Neuronal stem cell (in vitro differentiated cells): ENCODE data around the gene CD248.

Experiments used
- DNase-seq: peaks from one replicate; pipeline ENCODE4 v3.0.0-alpha.2; 2013; ENCODE audit warnings: low spot score
- H2AFZ ChIP-seq: one replicate; pipeline ENCODE4 v1.6.1; 2013; ENCODE audit warnings: mild to moderate bottlenecking, low read length, inconsistent platforms
- H2AK5ac ChIP-seq: 2 replicates; pipeline ENCODE4 v1.6.1; 2013; ENCODE audit warnings: low read depth, mild to moderate bottlenecking, inconsistent platforms, low read length, moderate library complexity, mixed read lengths
- H2BK120ac ChIP-seq: 2 replicates; pipeline ENCODE4 v1.6.1; 2013; ENCODE audit warnings: low read depth, mild to moderate bottlenecking, inconsistent platforms, low read length, moderate library complexity, mixed read lengths
- H2BK12ac ChIP-seq: one replicate; pipeline ENCODE4 v1.6.1; 2013; ENCODE audit warnings: low read length, inconsistent platforms
- H2BK15ac ChIP-seq: 2 replicates; pipeline ENCODE4 v1.6.1; 2013; ENCODE audit warnings: mild to moderate bottlenecking, low read length, inconsistent platforms, mixed read lengths
- H2BK5ac ChIP-seq: one replicate; pipeline ENCODE4 v1.6.1; 2013; ENCODE audit warnings: inconsistent platforms, mild to moderate bottlenecking, low read length, moderate library complexity
- H3K14ac ChIP-seq: one replicate; pipeline ENCODE4 v1.6.1; 2013; ENCODE audit warnings: low read length, inconsistent platforms
- H3K18ac ChIP-seq: 2 replicates; pipeline ENCODE4 v1.6.1; 2013; ENCODE audit warnings: low read length, inconsistent platforms
- H3K23ac ChIP-seq: 2 replicates; pipeline ENCODE4 v1.6.1; 2013; ENCODE audit warnings: low read depth, mild to moderate bottlenecking, mixed read lengths, low read length, inconsistent platforms; ENCODE audit not compliant: poor library complexity
- H3K27ac ChIP-seq: replicated peaks from 3 replicates; pipeline ENCODE4 v1.5.1; 2013; ENCODE audit warnings: low read length, inconsistent platforms
- H3K27me3 ChIP-seq, 3 experiments: 2 replicates each; pipeline ENCODE4 v1.6.1; 2013; ENCODE audit warnings: low read length in 3 of 3, mild to moderate bottlenecking in 2 of 3, inconsistent platforms in 1 of 3, low read depth in 1 of 3, mixed read lengths in 1 of 3, moderate library complexity in 1 of 3; ENCODE audit not compliant: control insufficient read depth in 3 of 3, insufficient read depth in 3 of 3
- H3K36me3 ChIP-seq, 2 donors: replicated peaks in 1 of 2; 2 replicates each; pipeline ENCODE4 v1.6.1; 2013; ENCODE audit warnings: low read length in 2 of 2; ENCODE audit not compliant: control insufficient read depth in 2 of 2, insufficient read depth in 2 of 2
- H3K4ac ChIP-seq: 2 replicates; pipeline ENCODE4 v1.6.1; 2013; ENCODE audit warnings: inconsistent platforms, mild to moderate bottlenecking, low read length, moderate library complexity
- H3K4me1 ChIP-seq, 2 donors: 1 replicate in 1 of 2; 2 replicates in 1 of 2; pipeline ENCODE4 v1.6.1; 2013; ENCODE audit warnings: low read length in 2 of 2, low read depth in 1 of 2; ENCODE audit not compliant: control insufficient read depth in 2 of 2, insufficient read depth in 1 of 2
- H3K4me2 ChIP-seq: one replicate; pipeline ENCODE4 v1.6.1; 2013; ENCODE audit warnings: mild to moderate bottlenecking, low read length, inconsistent platforms; ENCODE audit not compliant: insufficient read depth, poor library complexity, severe bottlenecking
- H3K4me3 ChIP-seq, 2 donors: 2 replicates each; pipeline ENCODE4 v1.5.1; 2013; ENCODE audit warnings: low read length in 2 of 2, mild to moderate bottlenecking in 2 of 2, inconsistent platforms in 1 of 2, moderate library complexity in 1 of 2
- H3K79me1 ChIP-seq: one replicate; pipeline ENCODE4 v1.6.1; 2013; ENCODE audit warnings: low read depth, mild to moderate bottlenecking, inconsistent platforms, low read length, moderate library complexity
- H3K9ac ChIP-seq: one replicate; pipeline ENCODE4 v1.6.1; 2013; ENCODE audit warnings: mild to moderate bottlenecking, low read depth, low read length, inconsistent platforms; ENCODE audit not compliant: poor library complexity
- H3K9me3 ChIP-seq, 2 donors: replicated peaks in 1 of 2; 2 replicates each; pipeline versions ENCODE3 to v1.6.1; 2013; ENCODE audit warnings: low read length in 2 of 2, mild to moderate bottlenecking in 2 of 2, inconsistent platforms in 1 of 2, low read depth in 1 of 2, mixed read lengths in 1 of 2, moderate library complexity in 1 of 2; ENCODE audit not compliant: control insufficient read depth in 2 of 2, insufficient read depth in 1 of 2
- H4K8ac ChIP-seq: one replicate; pipeline ENCODE4 v1.6.1; 2013; ENCODE audit warnings: low read depth, mild to moderate bottlenecking, inconsistent platforms, low read length, moderate library complexity
- H4K91ac ChIP-seq: one replicate; pipeline ENCODE4 v1.6.1; 2013; ENCODE audit warnings: low read length, low read depth, mild to moderate bottlenecking, inconsistent platforms; ENCODE audit not compliant: poor library complexity
- WGBS, 2 donors: extraction: QIAGEN DNeasy Blood & Tissue Kit; methylation state at CpG; one replicate each; pipeline ENCODE4 v1.1.7; 2013; ENCODE audit warnings: missing lambda C conversion rate in 2 of 2, mixed read lengths in 1 of 2; ENCODE audit not compliant: insufficient read length in 2 of 2, insufficient replicate concordance in 1 of 2; ENCODE audit errors: extremely low coverage in 2 of 2; 5-methylcytosine and 5-hydroxymethylcytosine counted together

CD248 gene

DNA sequence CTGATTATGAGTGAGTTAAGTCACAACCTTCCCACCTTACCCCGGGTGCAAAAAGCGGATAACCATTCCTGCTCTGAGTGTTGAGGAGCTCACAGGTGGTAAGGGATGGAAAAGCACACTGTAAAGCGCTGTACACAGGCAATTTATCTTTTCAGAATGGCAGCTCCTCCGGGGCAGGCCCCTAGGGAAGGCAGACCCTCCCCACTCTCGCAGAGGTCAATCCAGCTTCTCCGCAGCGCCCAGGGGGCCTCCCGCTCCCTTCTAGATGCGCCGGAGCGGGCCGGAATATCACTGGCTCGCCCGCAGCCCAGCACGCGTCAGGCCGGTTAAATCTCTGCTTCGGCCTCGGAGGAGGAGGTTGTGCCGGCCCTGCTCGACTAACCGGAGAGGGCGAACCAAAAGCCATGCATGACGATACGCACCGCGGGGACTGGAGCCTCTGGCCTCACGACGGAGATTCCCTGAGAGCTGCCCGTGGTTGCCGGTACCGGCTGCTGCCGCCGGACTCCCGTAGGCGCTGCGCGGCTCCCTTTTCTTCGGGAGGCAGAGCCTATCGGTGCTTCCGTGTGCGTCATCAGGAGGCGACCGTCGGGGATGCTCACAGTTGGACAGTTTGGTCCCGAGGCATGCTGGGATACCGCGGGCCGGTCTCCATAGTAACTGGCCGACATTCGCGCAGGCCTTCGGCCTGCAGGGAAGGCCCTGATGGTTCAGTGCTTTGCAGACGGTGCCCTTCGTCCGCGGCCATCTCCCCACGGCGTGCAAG, 27.9 kb upstream of the CD248 start, which contains the start of gene BRMS1:
Gene BRMS1, minus strand, starts transcription at position 555 of the 766 bp plus-strand sequence. CDS start 2,870 bp downstream, outside the sequence.
- peak within 1 kb of the TSS; percentile 97 for H3K4me3 ChIP-seq
- H3K4ac ChIP-seq = peak within 1 kb of the TSS; percentile 44
- H2AFZ ChIP-seq = peak within 1 kb of the TSS; percentile 94
- peaks cover 19% of the 10 kb centered on the region for H3K79me1 ChIP-seq
- peaks cover 22 to 33% of the 10 kb centered on the region in 2 donors for H3K36me3 ChIP-seq
- H3K18ac ChIP-seq = peak within 1 kb of the TSS; percentile 84
- H2BK12ac ChIP-seq = no peak within 1 kb of the TSS
- H3K4me2 ChIP-seq = peak within 1 kb of the TSS; percentile 64
- peak within 1 kb of the TSS; percentile 50 for H2AK5ac ChIP-seq
- H3K23ac ChIP-seq = peak within 1 kb of the TSS; percentile 92
- peak within 1 kb of the TSS; percentile 29 for H2BK5ac ChIP-seq
- H3K14ac ChIP-seq = peak within 1 kb of the TSS; percentile 89
- no peak within 1 kb of the TSS for H4K91ac ChIP-seq
- H3K27me3 ChIP-seq = no peaks in the 10 kb centered on the region
- peaks cover 0 to 3% of the 10 kb centered on the region in 2 donors for H3K9me3 ChIP-seq
- peak within 1 kb of the TSS; percentile 97 for H3K9ac ChIP-seq
- peak; percentile 96 for DNase-seq
- H3K27ac ChIP-seq = peak within 1 kb of the TSS; percentile 56
- peak within 1 kb of the TSS; percentile 0 for H2BK120ac ChIP-seq
- peak within 1 kb of the TSS; percentile 62 for H2BK15ac ChIP-seq
- peak within 1 kb of the TSS; percentile 97 for H4K8ac ChIP-seq
- H3K4me1 ChIP-seq = peaks cover 25% of the 10 kb centered on the region in 2 donors
- WGBS, 2 donors = no CpG with 5 or more reads among the region's 59 CpGs

DNA sequence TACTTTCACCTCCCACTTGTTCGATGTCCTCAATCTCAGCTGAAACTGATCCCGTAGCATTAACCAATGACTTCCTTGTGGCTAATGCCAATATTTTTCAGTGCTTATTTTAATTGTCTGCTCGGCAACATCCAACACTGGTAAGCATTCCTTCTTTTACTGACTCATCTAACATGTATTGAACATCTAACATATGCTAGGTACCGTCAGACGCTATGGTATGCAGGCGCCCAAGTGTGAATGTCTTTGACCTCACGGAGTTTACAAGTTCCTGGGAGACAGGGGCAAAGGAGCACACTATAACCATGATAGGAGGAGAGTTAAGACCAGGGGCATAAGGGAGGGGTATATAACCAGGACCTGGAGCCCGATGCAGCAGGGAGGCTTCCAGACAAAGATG, 26.3 kb upstream of the CD248 start:
- Histone ChIP-seq H3K14ac (no peak overlapping the region), H3K4me1 (peaks cover 22 to 23% of the 10 kb centered on the region in 2 donors), H2BK120ac (no peak overlapping the region), H3K4me3 (peak overlapping the region in 1 of 2 donors; percentile 97), H2AFZ (no peak overlapping the region), H3K4ac (no peak overlapping the region), H3K27ac (no peak overlapping the region), H2BK15ac (no peak overlapping the region), H2BK5ac (no peak overlapping the region), H3K4me2 (no peak overlapping the region), H4K8ac (no peak overlapping the region), H3K9ac (no peak overlapping the region), H3K23ac (no peak overlapping the region), H3K18ac (no peak overlapping the region), H2AK5ac (no peak overlapping the region), H3K79me1 (peaks cover 21% of the 10 kb centered on the region), H2BK12ac (no peak overlapping the region), H4K91ac (no peak overlapping the region), H3K36me3 (peaks cover 26 to 47% of the 10 kb centered on the region in 2 donors), H3K27me3 (no peaks in the 10 kb centered on the region), H3K9me3 (peaks cover 0 to 3% of the 10 kb centered on the region in 2 donors)
- DNase-seq = no peak
- WGBS, 2 donors = no CpG with 5 or more reads among the region's 8 CpGs

DNA sequence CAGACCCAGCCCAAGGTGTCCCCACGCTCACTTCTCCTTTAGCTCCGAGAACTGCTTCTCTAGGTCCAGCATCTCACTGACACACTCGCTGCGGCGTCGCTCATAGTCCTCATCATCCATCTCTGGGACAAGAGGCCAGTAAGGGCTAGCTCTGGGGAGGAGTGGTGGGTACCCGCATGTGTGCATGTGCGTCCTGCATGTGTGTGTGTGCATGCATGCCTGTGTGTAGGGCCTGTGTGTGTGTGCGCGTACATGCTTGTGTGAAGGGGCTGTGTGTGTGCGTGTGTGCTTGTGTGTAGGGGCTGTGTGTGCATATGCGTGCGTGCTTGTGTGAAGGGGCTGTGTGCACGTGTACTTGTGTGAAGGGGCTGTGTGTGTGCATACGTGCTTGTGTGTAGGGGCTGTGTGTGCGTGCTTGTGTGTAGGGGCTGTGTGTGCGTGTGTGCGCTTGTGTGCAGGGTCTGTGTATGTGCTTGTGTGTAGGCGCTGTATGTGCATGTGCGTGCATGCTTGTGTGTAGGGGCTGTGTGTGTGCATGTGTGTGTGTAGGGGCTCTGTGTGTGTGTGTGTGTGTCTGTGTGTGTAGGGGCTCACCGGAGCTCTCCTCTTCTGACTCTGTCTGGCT, 24.8 kb upstream of the CD248 start:
- H3K4ac ChIP-seq = no peak overlapping the region
- no peak overlapping the region for H2BK5ac ChIP-seq
- H2BK12ac ChIP-seq = no peak overlapping the region
- DNase-seq = no peak
- no peak overlapping the region for H2BK120ac ChIP-seq
- H3K4me1 ChIP-seq = peaks cover 17 to 30% of the 10 kb centered on the region in 2 donors
- H3K18ac ChIP-seq = no peak overlapping the region
- no peak overlapping the region for H3K27ac ChIP-seq
- H3K4me2 ChIP-seq = no peak overlapping the region
- no CpG with 5 or more reads among the region's 21 CpGs for WGBS, 2 donors
- H3K79me1 ChIP-seq = peaks cover 13% of the 10 kb centered on the region
- H3K23ac ChIP-seq = peak overlapping the region; percentile 62
- H2AK5ac ChIP-seq = no peak overlapping the region
- H2AFZ ChIP-seq = no peak overlapping the region
- H3K27me3 ChIP-seq = no peaks in the 10 kb centered on the region
- H4K8ac ChIP-seq = no peak overlapping the region
- peak overlapping the region; percentile 68 for H4K91ac ChIP-seq
- no peak overlapping the region for H3K9ac ChIP-seq
- peaks cover 0 to 3% of the 10 kb centered on the region in 2 donors for H3K9me3 ChIP-seq
- no peak overlapping the region for H3K14ac ChIP-seq
- peaks cover 34 to 52% of the 10 kb centered on the region in 2 donors for H3K36me3 ChIP-seq
- no peak overlapping the region for H2BK15ac ChIP-seq
- peak overlapping the region in 1 of 2 donors; percentile 23 for H3K4me3 ChIP-seq
